H1 (cell line): ENCODE measurements around the gene CRYBG3. TPM values are rescaled to one million over a fixed set of nuclear protein-coding genes. Genes with fewer than 3 reads are reported as not detected.

Source experiments
- BCL11A ChIP-seq, 2 experiments: IDR thresholded peaks; one replicate each; pipeline ENCODE4 v1.6.1; 2011; ENCODE audit warnings: low read depth in 2 of 2, low read length in 2 of 2, mild to moderate bottlenecking in 2 of 2
- CTBP2 ChIP-seq: IDR thresholded peaks from 2 replicates; pipeline ENCODE4 v1.7.0; 2011; ENCODE audit warnings: borderline replicate concordance, mild to moderate bottlenecking, moderate library complexity, mixed read lengths, low read length; ENCODE audit not compliant: insufficient read depth, insufficient read length
- CTCF ChIP-seq, 3 experiments: IDR thresholded peaks; 1 replicate in 2 of 3; 2 replicates in 1 of 3; pipeline versions ENCODE4 v1.5.1 to v1.6.1; 2011; ENCODE audit warnings: low read length in 3 of 3, mild to moderate bottlenecking in 3 of 3, inconsistent platforms in 2 of 3, low read depth in 1 of 3, moderate library complexity in 1 of 3; ENCODE audit not compliant: insufficient read depth in 1 of 3; ENCODE audit errors: control extremely low read depth in 1 of 3
- KDM1A ChIP-seq: fragments of 200-600, 300-600 bp; sonication (generic); IDR thresholded peaks from 2 replicates; pipeline ENCODE4 v1.7.1; 2016; ENCODE audit warnings: mild to moderate bottlenecking, low read length, borderline replicate concordance
- SIRT6 ChIP-seq: IDR thresholded peaks from one replicate; pipeline ENCODE4 v1.7.1; 2012; ENCODE audit warnings: low read length, inconsistent platforms
- TAF7 ChIP-seq: optimal IDR thresholded peaks from 2 replicates; pipeline ENCODE3; 2011; ENCODE audit warnings: low read depth, mild to moderate bottlenecking, inconsistent platforms, low read length, moderate library complexity, borderline replicate concordance
- TBP ChIP-seq: IDR thresholded peaks from 2 replicates; pipeline ENCODE4 v1.6.1; 2011; ENCODE audit warnings: low read depth, low read length, improper control_type of control experiment
- polyA plus RNA-seq, 7 experiments: library from polyadenylated mRNA; depleted of rRNA in 3 of 7; stranded (reverse) in 5 of 7; unstranded in 2 of 7; fragments of >200 nt in 5 of 7; fragments of 200-250 nt in 2 of 7; gene quantifications; 1 replicate in 5 of 7; 2 replicates in 1 of 7; 4 replicates in 1 of 7; pipeline versions ENCODE4 v1.2.1 to v1.2.3, GENCODE V29; 2011 to 2013; ENCODE audit warnings: missing spikeins in 2 of 7, mixed read lengths in 2 of 7
- total RNA-seq: library from RNA; stranded (reverse); fragmentation: NEBNext Ultra II Directional; extraction: Animal tissue kit (Norgen Biotek cat#: 25700); gene quantifications from 2 replicates; pipeline ENCODE4 v1.2.1, GENCODE V29; 2021

CRYBG3 gene
- total and polyA plus RNA-seq, 2 of the 8 experiments (the other 6 are each of a cell fraction or from before 2014, with no cell fraction given) = 2.1 to 8.0 TPM

GRCh38 chr3:97983933-97984491, 162.2 kb downstream of the CRYBG3 start (continued):
- TF ChIP-seq CTCF (IDR thresholded peaks at IDR 0.05; ENCODE audit: control extremely low read depth in 1 of 3, insufficient read depth in 1 of 3, low read depth in 1 of 3, low read length in 3 of 3) = no peak
- no peak for TF ChIP-seq BCL11A (IDR thresholded peaks at IDR 0.05; ENCODE audit: low read depth in 2 of 2, low read length in 2 of 2)
- TF ChIP-seq TAF7 = no peak
- TF ChIP-seq KDM1A = no peak
- no peak for TF ChIP-seq TBP
- TF ChIP-seq SIRT6 = no peak
- TF ChIP-seq CTBP2 = no peak
